Neural progenitor cell (in vitro differentiated cells): ENCODE results near the gene CYP3A5. TPM values are rescaled to one million over a fixed set of nuclear protein-coding genes. Genes with fewer than 3 reads are reported as not detected.

Experiments
- DNase-seq: peaks from one replicate; pipeline ENCODE4 v3.0.0-alpha.2; 2016; ENCODE audit warnings: low spot score
- H2AFZ ChIP-seq: fragments of 200-600 bp; sonication (generic); replicated peaks from 2 replicates; pipeline ENCODE4 v1.6.1; 2016; ENCODE audit warnings: antibody characterized with exemption
- H3F3A ChIP-seq: fragments of 200-600 bp; sonication (generic); 2 replicates; pipeline ENCODE4 v1.6.1; 2016; ENCODE audit warnings: antibody characterized with exemption, low read depth
- H3K27ac ChIP-seq: fragments of 200-600 bp; sonication (generic); 2 replicates; pipeline ENCODE4 v1.5.1; 2016; ENCODE audit warnings: mild to moderate bottlenecking
- H3K27me3 ChIP-seq: fragments of 200-600 bp; sonication (generic); 2 replicates; pipeline ENCODE4 v1.6.1; 2016; ENCODE audit warnings: mild to moderate bottlenecking, moderate library complexity
- H3K36me3 ChIP-seq: fragments of 200-600 bp; sonication (generic); 2 replicates; pipeline ENCODE4 v1.5.1; 2016
- H3K4me1 ChIP-seq: fragments of 200-600 bp; sonication (generic); 2 replicates; pipeline ENCODE4 v1.6.1; 2016; ENCODE audit warnings: mixed run types
- H3K4me2 ChIP-seq: fragments of 200-600 bp; sonication (generic); 2 replicates; pipeline ENCODE4 v1.6.1; 2016
- H3K4me3 ChIP-seq: fragments of 200-600 bp; sonication (generic); 2 replicates; pipeline ENCODE4 v1.5.1; 2016
- H3K79me2 ChIP-seq: fragments of 200-600 bp; sonication (generic); 2 replicates; pipeline ENCODE4 v1.6.1; 2016; ENCODE audit warnings: low read depth
- H3K9ac ChIP-seq: fragments of 200-600 bp; sonication (generic); 2 replicates; pipeline ENCODE4 v1.6.1; 2016
- H3K9me3 ChIP-seq: fragments of 200-600 bp; sonication (generic); 2 replicates; pipeline ENCODE4 v1.5.1; 2016; ENCODE audit warnings: low read depth
- H4K20me1 ChIP-seq: fragments of 200-600 bp; sonication (generic); 2 replicates; pipeline ENCODE4 v1.6.1; 2016; ENCODE audit warnings: low read depth
- H3K27ac Mint-ChIP-seq: 3 replicates; pipeline ENCODE4 v1.8.0; 2021; ENCODE audit warnings: mixed read lengths
- H3K27me3 Mint-ChIP-seq: 2 replicates; pipeline ENCODE4 v1.8.0; 2022; ENCODE audit warnings: low read depth, mild to moderate bottlenecking, inconsistent platforms, moderate library complexity, mixed read lengths; ENCODE audit not compliant: insufficient read depth
- H3K36me3 Mint-ChIP-seq: 3 replicates; pipeline ENCODE4 v1.8.0; 2021; ENCODE audit warnings: mixed read lengths
- H3K4me1 Mint-ChIP-seq: 3 replicates; pipeline ENCODE4 v1.8.0; 2021; ENCODE audit warnings: mixed read lengths
- H3K4me3 Mint-ChIP-seq: 3 replicates; pipeline ENCODE4 v1.8.0; 2021; ENCODE audit warnings: mild to moderate bottlenecking, moderate library complexity, mixed read lengths
- H3K9me3 Mint-ChIP-seq: 3 replicates; pipeline ENCODE4 v1.8.0; 2020; ENCODE audit warnings: mixed read lengths
- EZH2 ChIP-seq: fragments of 200-600 bp; sonication (generic); IDR thresholded peaks from 2 replicates; pipeline ENCODE4 v1.6.1; 2017; ENCODE audit warnings: antibody characterized with exemption, mild to moderate bottlenecking, moderate library complexity
- EZH2phosphoT487 ChIP-seq: fragments of 200-600 bp; sonication (generic); IDR thresholded peaks from 2 replicates; pipeline ENCODE4 v1.6.1; 2017; ENCODE audit warnings: antibody characterized with exemption
- total RNA-seq: library from RNA; depleted of rRNA; stranded (reverse); fragments of >200 nt; gene quantifications from 2 replicates; pipeline ENCODE4 v1.2.3, GENCODE V29; 2015; ENCODE audit warnings: low replicate concordance
- TF ChIP-seq, protein P1 (sequence below): fragments of 200-600 bp; sonication (generic); IDR thresholded peaks from 2 replicates; pipeline ENCODE4 v1.5.1; 2017; ENCODE audit warnings: antibody characterized with exemption, mild to moderate bottlenecking

Gene CYP3A5
- total RNA-seq, 1 donor from 2014 or later = not detected

DNA sequence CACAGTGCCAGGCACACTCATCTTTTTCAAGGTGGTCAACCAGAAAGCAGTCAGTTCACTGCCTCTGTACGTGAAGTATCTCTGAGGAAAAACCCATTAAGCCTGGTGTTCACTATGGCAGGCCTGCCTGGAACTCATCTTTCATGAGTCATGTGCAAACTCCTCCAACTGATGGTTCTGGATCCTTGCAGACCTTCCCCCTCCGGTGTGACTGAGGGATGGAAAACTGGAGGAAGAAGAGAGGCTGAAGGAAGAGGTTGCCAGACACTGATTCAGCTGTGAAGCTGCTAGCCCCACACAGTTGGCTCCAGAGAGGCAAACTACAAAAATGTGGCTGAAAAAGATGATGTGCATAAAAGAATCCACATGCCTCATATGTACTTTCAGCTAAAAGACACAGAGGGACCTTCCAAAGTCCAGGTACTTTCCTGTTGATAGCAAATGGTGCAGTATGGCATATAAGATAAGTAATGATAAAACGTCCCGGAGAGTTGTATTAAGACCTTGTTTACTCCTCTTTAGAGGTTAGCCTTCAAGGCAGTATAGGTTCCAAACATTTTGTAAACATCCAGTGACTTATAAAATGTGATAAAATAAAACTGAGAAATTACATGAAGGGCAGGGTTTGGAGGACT is 2.7 kb downstream of the CYP3A5 start:
- Mint-ChIP-seq H3K4me1 (peaks cover 3% of the 10 kb centered on the region), H3K27me3 (no peaks in the 10 kb centered on the region), H3K27ac (no peak overlapping the region), H3K4me3 (no peak overlapping the region), H3K36me3 (no peaks in the 10 kb centered on the region), H3K9me3 (peaks cover 6% of the 10 kb centered on the region)
- TF ChIP-seq, protein P1, sequence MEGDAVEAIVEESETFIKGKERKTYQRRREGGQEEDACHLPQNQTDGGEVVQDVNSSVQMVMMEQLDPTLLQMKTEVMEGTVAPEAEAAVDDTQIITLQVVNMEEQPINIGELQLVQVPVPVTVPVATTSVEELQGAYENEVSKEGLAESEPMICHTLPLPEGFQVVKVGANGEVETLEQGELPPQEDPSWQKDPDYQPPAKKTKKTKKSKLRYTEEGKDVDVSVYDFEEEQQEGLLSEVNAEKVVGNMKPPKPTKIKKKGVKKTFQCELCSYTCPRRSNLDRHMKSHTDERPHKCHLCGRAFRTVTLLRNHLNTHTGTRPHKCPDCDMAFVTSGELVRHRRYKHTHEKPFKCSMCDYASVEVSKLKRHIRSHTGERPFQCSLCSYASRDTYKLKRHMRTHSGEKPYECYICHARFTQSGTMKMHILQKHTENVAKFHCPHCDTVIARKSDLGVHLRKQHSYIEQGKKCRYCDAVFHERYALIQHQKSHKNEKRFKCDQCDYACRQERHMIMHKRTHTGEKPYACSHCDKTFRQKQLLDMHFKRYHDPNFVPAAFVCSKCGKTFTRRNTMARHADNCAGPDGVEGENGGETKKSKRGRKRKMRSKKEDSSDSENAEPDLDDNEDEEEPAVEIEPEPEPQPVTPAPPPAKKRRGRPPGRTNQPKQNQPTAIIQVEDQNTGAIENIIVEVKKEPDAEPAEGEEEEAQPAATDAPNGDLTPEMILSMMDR = no peak
- no peak for TF ChIP-seq EZH2phosphoT487
- no peak for TF ChIP-seq EZH2
- H3K9ac ChIP-seq = no peak overlapping the region
- no peaks in the 10 kb centered on the region for H4K20me1 ChIP-seq
- H3K4me3 ChIP-seq = no peak overlapping the region
- H3K27me3 ChIP-seq = no peaks in the 10 kb centered on the region
- no peak overlapping the region for H2AFZ ChIP-seq
- no peaks in the 10 kb centered on the region for H3F3A ChIP-seq
- no peaks in the 10 kb centered on the region for H3K9me3 ChIP-seq
- DNase-seq = no peak
- no peaks in the 10 kb centered on the region for H3K79me2 ChIP-seq
- no peaks in the 10 kb centered on the region for H3K36me3 ChIP-seq
- no peak overlapping the region for H3K27ac ChIP-seq
- H3K4me1 ChIP-seq = no peaks in the 10 kb centered on the region
- no peak overlapping the region for H3K4me2 ChIP-seq

DNA sequence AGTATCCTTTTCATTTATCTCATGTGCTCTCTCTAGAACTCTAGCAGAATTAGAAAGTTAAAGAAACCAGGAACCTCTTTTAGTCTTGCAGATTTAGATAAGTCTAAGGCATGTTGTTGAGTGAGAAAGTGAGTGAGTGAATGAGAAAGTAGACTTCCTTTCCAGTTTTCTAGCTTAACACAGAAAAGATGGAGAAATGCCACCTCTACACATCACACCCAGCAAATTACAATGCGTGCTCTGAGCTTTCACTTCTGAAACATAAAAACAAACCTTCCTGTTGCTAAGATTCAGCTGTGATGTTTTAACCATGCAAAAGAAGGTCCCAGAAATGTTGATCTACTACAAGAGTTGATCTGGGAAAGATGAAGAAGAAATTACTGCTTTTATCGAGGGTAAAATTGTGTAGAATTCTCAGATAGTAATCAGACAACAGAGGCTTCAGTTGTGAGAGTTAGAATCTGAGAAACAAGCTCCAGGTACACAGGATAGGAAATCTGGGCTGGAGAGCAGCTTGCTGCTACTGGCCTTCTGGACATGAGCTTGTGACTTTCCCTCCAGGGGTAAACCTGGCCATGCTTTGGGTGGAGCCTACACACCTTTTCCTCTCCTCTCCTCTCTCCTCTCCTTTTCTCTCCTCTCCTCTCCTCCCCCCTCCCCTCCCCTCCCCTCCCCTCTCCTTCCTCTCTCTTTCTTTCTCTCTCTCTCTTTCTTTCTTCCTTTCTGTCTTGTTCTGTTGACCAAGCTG is 4.6 kb downstream of the CYP3A5 start:
- H3K36me3 Mint-ChIP-seq = no peaks in the 10 kb centered on the region
- no peaks in the 10 kb centered on the region for H3K9me3 Mint-ChIP-seq
- H2AFZ ChIP-seq = no peak overlapping the region
- H3F3A ChIP-seq = no peaks in the 10 kb centered on the region
- TF ChIP-seq EZH2phosphoT487 (no peak), EZH2 (no peak)
- TF ChIP-seq, protein P1 = no peak
- H4K20me1 ChIP-seq = no peaks in the 10 kb centered on the region
- H3K36me3 ChIP-seq = no peaks in the 10 kb centered on the region
- no peaks in the 10 kb centered on the region for H3K27me3 Mint-ChIP-seq
- H3K4me3 ChIP-seq = no peak overlapping the region
- no peaks in the 10 kb centered on the region for H3K27me3 ChIP-seq
- H3K27ac ChIP-seq = no peak overlapping the region
- no peak overlapping the region for H3K4me2 ChIP-seq
- H3K4me1 Mint-ChIP-seq = peaks cover 3% of the 10 kb centered on the region
- H3K4me1 ChIP-seq = no peaks in the 10 kb centered on the region
- no peak overlapping the region for H3K4me3 Mint-ChIP-seq
- H3K9me3 ChIP-seq = no peaks in the 10 kb centered on the region
- H3K79me2 ChIP-seq = no peaks in the 10 kb centered on the region
- no peak for DNase-seq
- no peak overlapping the region for H3K27ac Mint-ChIP-seq
- no peak overlapping the region for H3K9ac ChIP-seq

DNA sequence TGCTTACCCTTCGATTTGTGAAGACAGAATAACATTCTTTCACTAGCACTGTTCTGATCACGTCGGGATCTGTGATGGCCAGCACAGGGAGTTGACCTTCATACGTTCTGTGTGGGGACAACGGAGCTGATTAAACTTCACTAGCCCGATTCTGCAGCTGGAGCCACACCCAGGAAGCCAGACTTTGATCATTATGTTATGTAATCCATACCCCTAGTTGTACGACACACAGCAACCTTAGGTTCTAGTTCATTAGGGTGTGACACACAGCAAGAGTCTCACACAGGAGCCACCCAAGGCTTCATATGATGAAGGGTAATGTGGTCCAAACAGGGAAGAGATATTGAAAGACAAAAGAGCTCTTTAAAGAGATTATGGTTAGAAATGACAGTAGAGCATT is 7.2 kb downstream of the CYP3A5 start:
- Mint-ChIP-seq H3K9me3 (no peaks in the 10 kb centered on the region), H3K4me3 (no peak overlapping the region), H3K36me3 (no peaks in the 10 kb centered on the region), H3K27me3 (no peaks in the 10 kb centered on the region), H3K4me1 (no peaks in the 10 kb centered on the region), H3K27ac (no peak overlapping the region)
- H3K36me3 ChIP-seq = no peaks in the 10 kb centered on the region
- no peak overlapping the region for H3K4me2 ChIP-seq
- no peaks in the 10 kb centered on the region for H3K9me3 ChIP-seq
- no peak overlapping the region for H3K4me3 ChIP-seq
- TF ChIP-seq EZH2phosphoT487 (no peak), EZH2 (no peak)
- TF ChIP-seq, protein P1 = no peak
- no peaks in the 10 kb centered on the region for H3K79me2 ChIP-seq
- no peaks in the 10 kb centered on the region for H3F3A ChIP-seq
- H3K4me1 ChIP-seq = no peaks in the 10 kb centered on the region
- H4K20me1 ChIP-seq = no peaks in the 10 kb centered on the region
- no peak overlapping the region for H3K27ac ChIP-seq
- no peaks in the 10 kb centered on the region for H3K27me3 ChIP-seq
- H3K9ac ChIP-seq = no peak overlapping the region
- H2AFZ ChIP-seq = no peak overlapping the region
- no peak for DNase-seq
